ENCODE measurements around the gene PPM1L. TPM values are rescaled to one million over a fixed set of nuclear protein-coding genes. Genes with fewer than 3 reads are reported as not detected.

PPM1L gene
- total RNA-seq, 1 donor: 0.86 TPM

- no peak for TF ChIP-seq CTCF (IDR thresholded peaks at IDR 0.05; ENCODE audit: insufficient read depth, low read depth, low read length)
- no peak overlapping the region for H3K4me3 ChIP-seq (ENCODE audit: low read depth, low read length)
- DNase-seq (ENCODE audit: low read depth): no peak
Observed at GRCh38 chr3:161126495-161126894, 370.5 kb downstream of the PPM1L start.

Other genes starting within 250 kb of the PPM1L start
- 36.4 and 61.3 TPM in 2 replicates for gene KPNA4, start 190.7 kb upstream of the PPM1L start, total RNA-seq
- not detected in 2 replicates for gene ARL14, start 79.1 kb upstream of the PPM1L start, total RNA-seq

Measured in fibroblast of villous mesenchyme (primary cell).